CD4-positive, alpha-beta T cell treated with Interleukin-15 for 4 hours (primary cell): Measurements from ENCODE around the gene GRAMD2B.
"Not testable (repeated sequence)": the region's sequence is repeated elsewhere in the genome, so short reads cannot be mapped to it uniquely, and the experiment has no call there.

ENCODE experiments used
- DNase-seq: peaks from one replicate; pipeline ENCODE4 v3.0.0-alpha.2; 2020; ENCODE audit warnings: low spot score

The GRAMD2B gene

DNA sequence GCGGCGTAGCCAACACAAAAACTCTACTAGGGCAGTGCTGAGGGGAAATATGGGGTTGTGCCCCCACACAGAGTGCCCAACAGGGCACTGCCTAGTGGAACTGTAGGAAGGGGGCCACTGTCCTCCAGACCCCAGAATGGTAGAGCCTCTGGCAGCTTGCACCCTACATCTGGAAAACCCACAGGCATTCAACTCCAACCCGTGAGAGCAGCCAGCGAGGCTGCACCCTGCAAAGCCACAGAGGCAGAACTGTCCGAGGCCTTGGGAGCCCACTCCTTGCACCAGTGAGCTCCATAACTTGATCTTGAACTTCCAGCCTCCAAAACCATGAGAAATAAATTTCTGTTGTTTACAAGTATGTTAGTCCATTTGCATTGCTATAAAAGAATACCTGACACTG, 27.7 kb downstream of the GRAMD2B start:
- no peak for DNase-seq

DNA sequence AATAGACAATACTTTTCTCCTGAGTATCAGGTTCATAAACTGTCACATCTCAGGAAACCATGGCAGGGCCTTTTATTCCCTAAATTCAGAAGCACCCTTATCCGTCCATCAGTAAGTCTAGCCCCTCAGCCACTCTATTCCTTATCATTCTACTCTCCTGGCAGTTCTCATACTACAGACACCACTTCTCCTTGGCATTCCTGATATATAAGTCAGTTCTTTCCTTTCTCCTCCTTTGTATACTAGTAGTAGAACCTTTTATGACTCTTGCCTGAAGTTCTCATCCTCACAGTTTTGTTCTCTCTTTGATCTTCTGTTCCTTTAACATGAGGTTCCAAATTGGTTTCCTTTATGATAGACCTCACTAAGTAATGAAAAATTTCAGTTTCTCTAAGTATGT, 29.3 kb downstream of the GRAMD2B start:
- no peak for DNase-seq

DNA sequence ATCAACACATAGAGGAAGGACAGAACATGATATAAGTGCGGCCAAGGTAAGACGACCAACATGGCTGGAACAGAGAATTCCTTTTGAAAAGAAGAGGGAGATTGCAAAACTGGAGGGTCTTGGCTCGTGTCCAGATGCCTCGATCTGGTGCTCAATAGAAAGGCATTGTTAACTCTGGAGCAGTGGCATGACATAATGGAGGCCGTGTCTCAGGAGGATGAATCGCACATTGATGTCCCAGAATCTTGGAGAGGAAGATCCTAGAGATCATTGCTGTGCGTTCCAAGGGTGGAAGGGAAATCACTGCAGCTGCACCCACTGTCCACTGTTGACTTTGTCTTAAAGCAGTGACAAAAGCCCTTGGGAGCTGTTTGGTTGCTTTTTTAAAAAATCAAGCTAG, 30.9 kb downstream of the GRAMD2B start:
- DNase-seq: no peak

DNA sequence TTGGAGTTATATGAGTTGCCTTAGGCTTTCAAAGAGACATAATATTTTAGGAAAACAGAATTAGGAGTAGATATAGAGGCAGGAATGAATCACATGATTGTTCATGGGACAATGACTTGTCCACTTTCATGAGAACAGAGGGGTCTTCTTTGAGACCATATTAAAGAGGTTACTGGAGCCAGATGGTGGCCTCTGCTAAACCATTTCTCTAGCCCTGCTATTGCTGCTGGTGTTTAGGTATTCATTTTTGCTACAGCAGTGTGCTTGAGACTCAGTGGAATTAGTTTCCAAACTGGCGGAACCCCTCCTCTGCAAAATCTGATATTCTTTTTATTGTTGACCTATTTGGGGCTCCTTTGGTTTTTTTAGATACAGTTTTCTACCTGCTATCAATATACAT, 31.3 kb downstream of the GRAMD2B start:
- DNase-seq: no peak

DNA sequence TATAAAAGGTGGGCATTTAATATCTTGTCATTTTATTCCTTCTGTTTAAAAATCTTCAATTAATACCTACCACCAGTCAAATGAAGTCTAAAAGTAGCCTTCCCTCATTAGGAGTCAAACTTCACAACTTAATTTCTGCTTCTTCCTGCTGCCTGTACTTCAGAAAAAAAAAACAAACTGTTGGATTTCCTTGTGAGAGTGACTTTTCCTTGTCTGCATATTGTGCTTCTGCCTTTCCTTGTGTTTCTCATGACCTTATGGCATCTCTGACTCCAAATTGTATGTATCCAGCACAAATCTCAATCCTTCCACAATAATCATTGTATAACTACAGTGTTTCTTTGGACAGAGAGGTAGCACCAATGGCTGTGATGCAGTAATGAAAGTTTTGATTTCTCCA, 32.1 kb downstream of the GRAMD2B start:
- no peak for DNase-seq

DNA sequence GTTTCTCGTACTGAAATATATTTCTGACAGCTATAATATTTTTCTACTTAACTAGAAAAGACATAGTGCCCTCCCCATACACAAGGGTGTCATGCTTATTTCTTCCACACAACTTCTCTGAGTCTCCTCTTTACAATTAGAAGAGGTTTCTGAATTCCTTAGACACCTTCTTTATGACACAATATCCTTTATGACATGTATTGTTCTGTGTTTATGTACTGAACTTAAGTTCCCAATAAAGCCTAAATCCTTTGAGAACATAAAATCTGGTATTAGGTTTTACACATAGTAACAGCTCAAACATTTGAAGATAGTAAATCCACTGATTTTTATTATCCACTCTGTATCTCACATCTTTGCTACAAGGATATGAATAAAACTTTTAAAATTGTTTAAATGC, 32.5 kb downstream of the GRAMD2B start:
- no peak for DNase-seq

DNA sequence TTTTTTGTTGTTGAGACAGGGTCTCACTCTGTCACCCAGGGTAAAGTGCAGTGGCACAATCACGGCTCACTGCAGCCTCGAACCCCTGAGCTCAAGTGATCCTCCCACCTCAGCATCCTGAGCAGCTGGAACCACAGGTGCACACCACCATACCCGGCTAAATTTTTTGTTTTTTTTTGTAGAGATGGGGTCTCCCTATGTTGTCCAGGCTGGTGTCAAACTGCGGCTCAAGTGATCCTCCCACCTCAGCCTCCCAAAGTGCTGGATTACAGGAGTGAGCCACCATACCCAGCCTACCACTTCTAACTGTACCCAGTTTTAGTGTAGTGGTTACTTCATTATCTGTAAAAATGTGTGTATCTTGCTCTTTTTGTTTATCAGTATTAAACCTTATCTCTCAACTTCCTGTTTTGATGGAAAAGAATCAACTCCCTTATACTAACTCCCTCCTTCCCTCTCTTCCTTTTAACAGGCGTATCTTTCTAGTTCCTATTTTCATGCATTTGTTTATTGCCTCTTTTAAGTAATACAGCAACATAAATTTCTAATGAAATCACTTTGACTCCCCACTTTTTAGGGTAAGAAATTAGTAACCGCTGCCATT, 33.1 kb downstream of the GRAMD2B start:
- DNase-seq: no peak

DNA sequence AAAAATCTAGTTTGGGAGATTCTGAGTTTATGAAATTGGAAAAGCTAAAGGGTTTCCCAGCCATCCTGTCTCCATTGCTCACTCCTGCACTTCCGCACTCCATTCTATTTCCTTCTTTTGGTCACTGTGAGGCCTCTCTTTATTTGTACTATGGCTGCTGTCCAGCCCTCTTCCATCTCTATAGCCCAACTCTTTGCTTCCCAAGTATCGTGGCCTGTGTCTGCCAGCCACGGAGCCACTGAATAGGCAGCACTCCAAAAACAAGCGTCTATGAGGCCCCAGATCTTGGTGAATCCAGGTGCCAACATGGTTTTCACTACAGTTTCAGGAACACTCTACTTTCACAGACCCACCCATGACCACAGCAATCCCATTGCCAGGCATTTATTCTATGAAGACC, 37.2 kb downstream of the GRAMD2B start:
- no peak for DNase-seq

DNA sequence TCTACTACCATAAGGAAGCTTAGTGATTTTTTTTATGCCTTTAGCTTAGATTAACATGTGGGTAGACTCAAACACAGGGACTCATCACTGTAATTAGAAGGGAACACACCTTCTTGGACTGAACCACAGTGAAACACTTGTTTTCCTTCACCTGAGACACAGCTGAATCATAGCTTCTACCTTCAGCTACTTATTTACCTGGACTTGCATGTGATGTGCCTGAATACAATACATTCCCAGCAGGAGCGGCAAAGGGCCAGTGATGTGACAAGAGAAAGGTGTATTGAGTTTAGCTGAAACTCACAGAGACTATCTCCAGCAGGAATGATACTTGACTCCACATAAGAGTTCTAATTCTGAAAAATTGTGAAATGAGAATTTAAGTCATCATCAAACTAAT, 37.8 kb downstream of the GRAMD2B start:
- no peak for DNase-seq

DNA sequence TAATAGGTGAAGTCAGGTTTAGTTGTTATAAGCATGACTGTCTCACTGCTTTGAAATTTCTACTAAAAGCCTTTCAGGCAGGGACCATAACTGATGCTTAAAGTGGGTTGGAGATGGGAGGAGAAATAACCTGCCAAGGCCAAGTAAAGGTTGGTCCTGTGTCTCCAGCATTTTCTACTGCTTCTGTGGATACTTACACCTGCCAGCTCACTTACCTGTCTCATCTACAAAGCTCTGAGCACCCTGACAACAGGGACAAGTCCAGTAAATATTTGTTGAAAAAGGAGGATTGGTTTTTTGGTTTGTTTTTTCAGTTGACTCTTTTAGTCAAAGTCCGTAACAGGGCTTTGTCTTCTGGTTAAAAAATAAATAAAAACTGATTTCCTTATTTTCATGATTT, 38.6 kb downstream of the GRAMD2B start:
- DNase-seq: no peak

DNA sequence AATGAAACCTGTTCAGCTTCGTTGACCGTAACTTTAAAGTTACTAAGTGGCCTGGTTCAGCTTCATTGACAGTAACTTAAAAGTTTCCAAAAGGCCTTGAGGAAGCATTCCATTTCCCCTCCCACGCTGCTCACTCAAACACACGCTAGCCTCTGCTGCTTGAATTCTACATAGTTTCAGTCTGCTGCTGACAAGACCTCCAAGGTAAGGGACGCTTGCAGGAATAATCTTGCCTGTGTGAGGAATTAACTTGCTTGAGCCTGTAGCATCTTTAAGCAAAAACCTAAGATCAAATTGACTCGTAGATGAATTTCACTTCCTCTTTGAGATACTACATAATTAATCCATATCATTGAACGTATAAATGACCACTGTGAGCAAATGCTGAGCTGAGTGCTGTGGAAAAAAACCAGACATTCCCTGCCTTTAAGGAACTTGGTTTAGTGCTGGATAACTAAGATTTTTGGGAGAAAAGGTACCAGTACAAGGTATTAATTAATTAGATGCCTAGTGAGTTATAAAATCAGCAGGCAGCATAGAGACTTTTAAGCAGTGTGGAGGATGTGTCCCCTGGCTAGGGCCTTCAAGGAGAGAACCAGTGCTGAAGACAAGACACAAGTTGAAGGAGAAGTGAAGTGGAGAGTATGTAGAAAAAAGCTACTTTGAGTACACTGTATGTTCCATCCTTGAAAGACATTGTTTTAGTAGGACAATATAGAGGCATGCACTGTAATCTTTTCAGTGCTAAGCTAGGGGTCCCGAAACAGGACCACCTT, 39.2 kb downstream of the GRAMD2B start:
- DNase-seq: no peak

DNA sequence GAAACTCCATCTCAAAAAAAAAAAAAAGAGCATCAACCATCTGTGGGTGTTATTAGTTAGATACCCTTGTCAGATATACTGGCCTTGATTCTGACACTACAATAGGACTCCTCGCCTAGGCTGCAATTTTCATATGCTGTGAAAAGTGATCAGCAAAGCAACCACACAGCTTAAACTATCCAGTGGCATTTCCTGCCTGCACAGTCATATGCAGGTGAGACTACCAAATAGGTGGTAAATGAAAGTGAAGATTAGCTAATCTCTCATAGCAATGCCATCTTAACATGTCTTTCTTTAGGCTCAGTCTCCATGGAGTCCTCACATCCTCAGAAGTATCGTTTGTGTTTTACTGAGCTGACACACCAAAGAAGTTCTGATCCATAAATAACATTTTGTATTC, 40.8 kb downstream of the GRAMD2B start:
- DNase-seq: no peak

DNA sequence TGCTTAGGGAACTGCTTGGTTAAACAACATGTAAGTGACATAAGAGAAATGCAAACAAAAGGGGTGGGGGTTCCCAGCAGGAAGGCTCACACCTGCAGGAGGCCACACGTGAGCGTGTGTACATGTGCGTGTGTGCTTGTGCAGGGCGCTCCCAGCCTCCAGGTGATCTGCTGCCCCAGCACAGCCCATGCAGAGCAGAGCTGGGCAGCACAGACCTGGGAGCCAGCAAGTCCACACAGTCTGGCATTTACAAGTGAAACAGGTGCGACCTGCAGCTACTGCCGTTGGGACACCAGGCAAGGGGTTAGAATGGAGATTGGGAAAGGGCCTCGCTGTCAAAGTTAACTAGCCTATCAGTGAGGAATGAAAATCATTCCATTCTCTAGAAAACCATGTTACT, 41.8 kb downstream of the GRAMD2B start:
- no peak for DNase-seq

DNA sequence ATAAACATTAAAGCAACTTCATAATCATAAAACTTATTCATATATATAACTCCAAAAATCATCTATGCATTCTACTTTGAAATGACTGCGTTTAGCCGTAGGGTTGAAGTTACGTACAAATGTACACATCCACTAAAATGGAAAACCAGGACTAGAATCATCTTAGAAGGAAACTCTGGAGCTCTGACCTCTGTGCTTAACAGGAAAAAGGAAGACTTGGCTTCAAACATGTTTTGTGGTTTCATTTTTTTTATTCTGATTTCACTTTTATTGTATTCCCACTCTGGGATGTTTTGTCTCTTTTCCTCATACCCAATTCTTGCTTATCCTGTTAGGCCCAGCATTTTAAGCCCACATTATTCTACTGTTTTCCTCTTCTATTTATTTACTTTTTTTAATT, 44.9 kb downstream of the GRAMD2B start:
- no peak for DNase-seq

DNA sequence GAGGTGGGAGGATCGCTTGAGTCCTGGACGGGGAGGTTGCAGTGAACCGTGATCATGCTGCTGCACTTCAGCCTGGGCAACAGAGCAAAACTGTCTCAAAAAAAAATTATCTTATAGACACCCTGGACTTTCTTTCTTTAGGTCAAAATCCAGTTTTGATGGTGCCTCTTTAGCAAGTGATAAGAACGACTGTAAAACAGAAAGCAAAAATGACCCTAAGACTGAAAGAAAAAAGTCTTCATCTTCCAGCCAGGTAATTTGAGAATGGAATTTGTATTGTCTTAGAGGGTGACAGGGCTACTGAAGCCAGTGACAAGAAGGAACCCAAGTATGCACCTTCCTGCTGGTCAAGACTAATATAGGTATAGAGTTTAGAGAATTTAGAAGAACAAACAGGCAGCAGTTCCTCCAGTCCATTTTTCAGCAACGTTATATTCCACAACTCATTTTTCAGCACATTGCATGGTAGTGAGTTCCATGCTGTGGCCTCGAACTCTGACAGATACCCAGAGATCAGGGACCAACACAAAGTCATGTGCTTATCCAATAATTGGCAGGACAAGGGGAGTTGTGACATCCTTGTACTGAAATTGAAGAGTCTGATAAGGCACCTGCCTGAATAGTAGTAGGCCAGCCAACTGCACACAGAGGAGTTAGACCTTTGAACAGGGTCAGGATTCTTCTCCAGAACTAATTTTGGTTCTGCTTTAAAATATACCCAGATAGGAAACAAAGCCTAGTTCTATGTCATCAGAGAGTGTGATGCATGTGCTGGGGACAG, 46.5 kb downstream of the GRAMD2B start:
- no peak for DNase-seq

DNA sequence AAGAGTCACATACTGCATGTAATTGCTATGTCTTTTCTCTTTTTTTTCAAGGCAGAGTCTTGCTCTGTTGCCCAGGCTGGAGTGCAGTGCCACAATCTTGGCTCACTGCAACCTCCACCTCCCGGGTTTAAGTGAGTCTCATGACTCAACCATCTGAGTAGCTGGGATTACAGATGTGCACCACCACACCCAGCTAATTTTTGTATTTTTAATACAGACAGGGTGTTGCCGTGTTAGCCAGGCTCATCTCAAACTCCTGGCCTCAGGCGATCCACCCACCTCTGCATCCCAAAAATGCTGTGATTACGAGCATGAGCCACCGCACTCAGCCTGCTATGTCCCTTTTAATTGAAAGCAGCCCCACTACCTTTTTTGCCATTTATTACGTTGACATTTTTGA, 47.3 kb downstream of the GRAMD2B start:
- not testable (repeated sequence) for DNase-seq

DNA sequence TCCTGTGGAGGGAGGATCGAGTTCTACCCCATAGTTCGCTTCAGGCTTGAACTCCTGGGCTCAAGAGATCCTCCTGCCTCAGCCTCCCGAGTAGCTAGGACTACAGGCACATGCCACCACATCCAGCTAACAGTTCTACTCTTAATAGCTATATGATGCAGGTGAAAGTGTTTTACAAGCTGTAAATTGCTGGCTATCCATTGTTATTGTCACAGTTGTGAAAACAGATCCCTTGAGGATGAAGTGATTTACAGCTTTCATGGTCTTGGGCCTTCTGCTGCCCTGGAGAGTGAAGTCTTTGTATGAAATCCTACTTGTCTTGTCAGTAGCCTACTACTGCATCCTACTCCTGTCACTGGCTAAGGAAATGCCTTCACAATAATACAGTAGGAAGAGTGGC, 48.0 kb downstream of the GRAMD2B start:
- DNase-seq: no peak

DNA sequence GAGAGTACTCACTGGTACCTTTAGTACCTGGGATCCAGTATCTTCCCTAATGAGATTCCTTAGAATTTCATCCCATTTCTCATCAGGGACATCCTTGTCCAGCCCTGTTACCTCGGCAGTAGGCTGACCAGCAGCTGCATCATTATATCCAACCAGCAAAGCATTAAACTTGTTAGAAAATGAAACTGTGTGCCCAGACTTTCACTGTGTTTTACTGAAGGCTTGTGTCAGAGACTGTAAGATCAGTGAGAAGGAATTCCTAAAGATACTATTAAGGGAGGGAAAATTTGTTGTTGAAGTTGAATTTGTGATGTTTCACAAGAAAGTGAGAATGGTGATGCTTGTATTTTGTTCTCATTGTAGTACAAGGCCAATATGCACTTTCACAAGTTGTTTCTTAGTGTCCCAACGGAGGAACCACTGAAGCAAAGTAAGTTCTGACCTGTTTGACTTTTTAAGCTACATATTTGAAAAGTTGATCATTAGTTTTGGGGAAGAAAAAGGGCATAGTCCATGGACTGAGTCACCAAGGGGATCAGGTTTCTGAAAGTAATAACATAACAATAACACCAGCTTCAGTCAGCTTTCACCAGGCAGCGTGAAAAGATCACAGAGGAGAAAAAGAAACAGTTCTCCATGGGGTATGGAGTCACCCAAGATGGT, 48.8 kb downstream of the GRAMD2B start:
- no peak for DNase-seq

DNA sequence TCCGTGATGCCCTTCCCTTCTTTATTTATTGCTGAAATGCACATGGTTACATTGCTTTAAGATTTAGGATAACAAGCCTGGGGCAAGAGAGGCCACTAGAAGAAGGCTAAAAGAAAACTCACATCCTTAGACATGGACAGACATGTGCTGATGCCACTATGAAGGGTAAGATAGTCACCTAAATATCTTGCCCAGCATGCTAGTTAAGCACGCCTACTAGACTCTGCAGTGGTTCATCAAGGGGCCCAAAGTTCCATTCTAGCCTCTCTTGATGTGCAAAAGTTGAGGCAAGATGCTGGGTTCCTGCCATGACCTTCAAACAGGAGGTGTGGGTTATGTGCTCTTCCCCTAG, 49.3 kb downstream of the GRAMD2B start:
- DNase-seq: no peak

DNA sequence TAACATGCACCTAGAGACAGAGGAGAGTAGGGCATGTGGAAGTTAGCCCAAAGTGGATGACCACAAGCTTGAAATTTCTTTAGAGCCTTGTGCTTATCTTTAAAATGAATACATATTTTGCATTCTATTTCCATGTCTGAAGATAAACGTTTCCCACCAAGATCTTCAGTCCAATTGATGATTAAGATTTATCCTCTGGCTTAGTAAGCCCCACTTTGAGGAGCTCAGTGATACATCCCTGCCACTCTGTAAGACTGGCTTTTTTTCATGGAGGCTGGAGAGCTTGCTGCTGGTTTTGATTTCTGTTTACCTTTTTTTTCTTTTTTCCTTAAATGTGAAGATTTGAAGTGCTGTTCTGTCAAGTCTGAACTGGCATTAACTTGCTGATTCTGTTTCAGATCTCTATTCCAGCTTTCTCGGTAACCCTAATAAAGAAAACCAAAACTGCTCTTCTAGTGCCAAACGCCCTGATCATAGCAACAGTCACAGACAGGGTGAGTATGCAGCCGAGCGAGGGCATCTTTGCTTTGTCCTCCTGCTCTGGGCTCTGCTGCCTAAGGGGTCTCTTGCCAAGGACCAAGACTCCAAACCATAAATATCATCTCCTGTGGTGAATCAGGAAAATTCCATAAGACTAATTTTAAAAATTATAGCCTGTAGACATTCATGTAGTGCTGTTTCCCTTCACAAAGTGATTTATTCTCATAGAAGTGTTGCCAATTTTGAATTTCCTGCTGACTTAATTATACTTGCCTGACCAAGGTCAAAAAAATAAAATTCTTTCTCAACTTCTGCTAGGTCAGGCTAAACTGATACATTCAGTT, 54.3 kb downstream of the GRAMD2B start:
- DNase-seq: no peak

DNA sequence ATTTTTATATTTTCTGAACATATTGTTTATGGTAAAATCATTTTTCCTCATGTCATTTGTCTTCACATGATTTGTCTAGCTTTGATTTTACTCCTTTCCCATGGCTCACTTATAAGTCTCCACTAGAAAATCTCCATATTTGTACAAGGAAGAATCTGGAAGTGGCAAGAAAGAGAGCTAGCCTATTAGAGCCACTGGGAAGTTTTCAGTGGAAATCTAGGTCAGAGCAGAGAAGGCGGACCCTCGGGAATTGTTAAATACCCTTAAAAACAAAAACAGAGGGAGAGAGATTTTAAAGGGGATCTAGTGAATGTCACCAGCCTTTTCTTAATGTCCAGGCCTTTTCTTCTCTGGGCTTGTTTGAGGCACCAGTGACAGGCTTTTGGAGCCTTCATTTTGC, 56.6 kb downstream of the GRAMD2B start:
- DNase-seq: no peak

DNA sequence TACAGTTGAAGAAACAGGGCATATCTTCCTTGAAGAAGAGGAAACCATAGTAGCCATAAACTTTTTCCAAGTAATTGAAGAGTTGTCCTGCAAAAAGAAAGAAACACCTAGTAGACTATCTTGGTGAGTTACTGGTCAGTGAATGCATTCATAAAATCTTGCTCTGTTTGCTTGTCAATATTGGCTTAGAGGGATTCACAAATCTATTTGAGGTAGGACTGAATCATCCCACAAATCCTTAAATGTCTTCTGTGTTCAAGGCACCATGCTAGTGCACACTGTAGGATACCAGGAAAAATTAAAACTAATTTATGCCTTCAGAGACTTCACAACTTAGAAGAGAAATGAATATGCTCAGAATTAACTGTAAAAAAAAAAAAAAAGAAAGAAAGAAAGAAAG, 57.6 kb downstream of the GRAMD2B start:
- no peak for DNase-seq
